Vagina (tissue), 2 donors: ENCODE data around the gene ODAD3.

Source experiments
- POLR2A ChIP-seq, 2 donors: fragments of 450-650 bp; IDR thresholded peaks; one replicate each; pipeline ENCODE4 v1.6.1; 2017; ENCODE audit warnings: antibody characterized with exemption in 2 of 2, mild to moderate bottlenecking in 2 of 2, moderate library complexity in 2 of 2
- TF ChIP-seq, protein P1 (sequence below), 3 experiments: fragments of 450-650 bp in 2 of 3; fragments of 200-600 bp in 1 of 3; sonication (generic) in 1 of 3; IDR thresholded peaks; one replicate each; pipeline ENCODE4 v1.5.1; 2017 to 2019; ENCODE audit warnings: antibody characterized with exemption in 3 of 3, mild to moderate bottlenecking in 2 of 3, moderate library complexity in 2 of 3

DNA sequence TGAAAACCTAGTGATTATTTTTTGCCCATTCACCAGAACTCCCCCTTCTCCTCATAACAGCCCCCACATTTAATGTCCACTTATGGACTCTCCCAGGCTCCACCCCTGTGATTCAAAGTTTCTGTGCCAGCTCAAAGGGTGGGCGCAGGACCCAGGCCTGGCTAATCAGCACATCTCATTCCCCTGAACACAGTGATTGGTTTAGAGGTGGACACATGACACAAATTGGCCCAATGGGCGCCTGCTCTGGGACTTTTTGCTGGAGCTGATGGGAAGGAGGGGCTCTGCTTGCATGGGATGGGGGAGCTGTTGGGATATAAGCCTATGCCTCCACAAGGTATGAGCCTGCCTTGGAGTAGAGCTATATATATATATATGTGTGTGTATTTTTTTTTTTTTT lies 44.6 kb downstream of the ODAD3 start:
- TF ChIP-seq POLR2A (IDR thresholded peaks at IDR 0.05), result no peak
- TF ChIP-seq, protein P1, sequence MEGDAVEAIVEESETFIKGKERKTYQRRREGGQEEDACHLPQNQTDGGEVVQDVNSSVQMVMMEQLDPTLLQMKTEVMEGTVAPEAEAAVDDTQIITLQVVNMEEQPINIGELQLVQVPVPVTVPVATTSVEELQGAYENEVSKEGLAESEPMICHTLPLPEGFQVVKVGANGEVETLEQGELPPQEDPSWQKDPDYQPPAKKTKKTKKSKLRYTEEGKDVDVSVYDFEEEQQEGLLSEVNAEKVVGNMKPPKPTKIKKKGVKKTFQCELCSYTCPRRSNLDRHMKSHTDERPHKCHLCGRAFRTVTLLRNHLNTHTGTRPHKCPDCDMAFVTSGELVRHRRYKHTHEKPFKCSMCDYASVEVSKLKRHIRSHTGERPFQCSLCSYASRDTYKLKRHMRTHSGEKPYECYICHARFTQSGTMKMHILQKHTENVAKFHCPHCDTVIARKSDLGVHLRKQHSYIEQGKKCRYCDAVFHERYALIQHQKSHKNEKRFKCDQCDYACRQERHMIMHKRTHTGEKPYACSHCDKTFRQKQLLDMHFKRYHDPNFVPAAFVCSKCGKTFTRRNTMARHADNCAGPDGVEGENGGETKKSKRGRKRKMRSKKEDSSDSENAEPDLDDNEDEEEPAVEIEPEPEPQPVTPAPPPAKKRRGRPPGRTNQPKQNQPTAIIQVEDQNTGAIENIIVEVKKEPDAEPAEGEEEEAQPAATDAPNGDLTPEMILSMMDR (IDR thresholded peaks at IDR 0.05), result no peak
